NCI-H1048 (cell line): ENCODE data around the gene SMPD2.

Source experiments
- DNase-seq: peaks from one replicate; lab custom pipeline; 2025; lab: John Stamatoyannopoulos, UW

The SMPD2 gene, protein sequence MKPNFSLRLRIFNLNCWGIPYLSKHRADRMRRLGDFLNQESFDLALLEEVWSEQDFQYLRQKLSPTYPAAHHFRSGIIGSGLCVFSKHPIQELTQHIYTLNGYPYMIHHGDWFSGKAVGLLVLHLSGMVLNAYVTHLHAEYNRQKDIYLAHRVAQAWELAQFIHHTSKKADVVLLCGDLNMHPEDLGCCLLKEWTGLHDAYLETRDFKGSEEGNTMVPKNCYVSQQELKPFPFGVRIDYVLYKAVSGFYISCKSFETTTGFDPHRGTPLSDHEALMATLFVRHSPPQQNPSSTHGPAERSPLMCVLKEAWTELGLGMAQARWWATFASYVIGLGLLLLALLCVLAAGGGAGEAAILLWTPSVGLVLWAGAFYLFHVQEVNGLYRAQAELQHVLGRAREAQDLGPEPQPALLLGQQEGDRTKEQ

DNA sequence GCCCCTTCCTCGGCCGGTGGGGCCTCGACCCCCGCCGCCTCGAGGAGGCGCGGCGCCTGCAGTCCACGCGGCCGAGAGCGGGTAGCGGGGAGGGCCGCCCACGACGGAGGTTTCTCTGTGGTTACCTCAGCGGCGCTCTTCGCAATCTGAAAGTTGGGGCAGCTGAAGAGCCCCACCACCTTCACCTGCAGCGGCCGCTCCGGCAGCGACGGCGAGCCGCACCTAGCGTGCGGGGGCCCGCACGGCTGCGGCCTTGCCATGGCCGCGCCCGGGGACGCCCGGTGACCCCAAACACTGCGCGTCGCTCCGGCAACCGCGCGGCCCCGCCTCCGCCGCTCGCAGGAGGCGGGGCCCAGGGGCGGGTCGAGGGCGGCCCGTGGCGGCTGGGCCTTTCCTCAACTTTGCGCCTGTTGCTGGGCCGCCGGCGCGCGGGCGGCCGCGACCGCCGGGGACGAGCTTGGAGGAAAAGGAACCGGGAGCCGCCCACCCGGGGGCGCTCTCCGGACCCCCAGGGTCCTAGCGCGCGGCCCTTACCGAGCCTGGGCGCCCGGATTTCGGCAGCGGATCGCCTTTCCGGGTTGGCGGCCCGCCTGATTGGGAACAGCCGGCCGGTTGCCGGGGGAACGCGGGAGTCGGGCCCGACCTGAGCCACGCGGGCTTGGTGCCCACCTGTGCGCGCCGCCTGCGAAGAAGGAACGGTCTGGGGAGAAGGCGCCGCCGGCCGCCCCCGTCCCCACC, at the start of gene SMPD2, which contains the start of gene PPIL6:
Gene SMPD2 (plus strand): TSS at position 394 of the 738 bp plus-strand sequence. CDS start 398 bp downstream, outside the sequence.
Gene PPIL6 (minus strand): TSS at position 298 of the 738 bp plus-strand sequence. CDS start 38 bp downstream, at position 260.
- DNase-seq, result peak; percentile 65

GRCh38 chr6:109393157-109393885, 47.2 kb upstream of the SMPD2 start:
- DNase-seq, result no peak

GRCh38 chr6:109393886-109394281, 46.6 kb upstream of the SMPD2 start:
- no peak for DNase-seq

DNA sequence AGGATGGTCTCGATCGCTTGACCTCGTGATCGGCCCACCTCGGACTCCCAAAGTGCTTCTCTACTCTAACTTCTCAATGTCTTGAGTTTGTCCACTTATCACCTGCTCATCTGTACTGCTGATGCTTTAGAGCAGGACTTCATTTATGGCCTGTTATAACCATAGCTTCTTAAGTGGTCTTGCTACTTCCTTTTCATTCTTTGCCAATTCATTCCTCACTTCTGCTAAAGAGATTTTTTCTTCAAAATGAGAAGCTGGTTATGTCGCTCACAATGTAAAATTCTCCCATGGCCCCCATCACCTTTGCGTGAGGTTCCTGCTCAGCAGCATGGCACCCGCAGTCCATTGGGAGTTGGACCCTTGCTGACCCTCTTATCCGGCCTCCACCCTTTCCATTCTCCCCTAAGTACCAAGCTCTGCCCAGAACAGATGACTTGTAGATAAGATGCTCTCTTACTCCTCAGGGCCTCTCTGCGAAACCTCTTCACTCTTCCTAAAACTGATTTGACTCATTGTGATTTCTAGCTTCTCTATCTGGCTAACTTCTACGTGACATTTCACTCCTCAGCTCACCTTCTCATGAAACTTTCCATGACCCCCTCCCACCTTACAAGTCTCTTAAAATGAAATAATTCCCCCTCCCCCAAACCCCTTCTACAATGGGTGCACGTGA, 44.3 kb upstream of the SMPD2 start:
- DNase-seq, result no peak

- DNase-seq, result no peak
Measured at GRCh38 chr6:109397020-109397419, 43.5 kb upstream of the SMPD2 start.

GRCh38 chr6:109406196-109406595, 34.3 kb upstream of the SMPD2 start:
- no peak for DNase-seq

DNA sequence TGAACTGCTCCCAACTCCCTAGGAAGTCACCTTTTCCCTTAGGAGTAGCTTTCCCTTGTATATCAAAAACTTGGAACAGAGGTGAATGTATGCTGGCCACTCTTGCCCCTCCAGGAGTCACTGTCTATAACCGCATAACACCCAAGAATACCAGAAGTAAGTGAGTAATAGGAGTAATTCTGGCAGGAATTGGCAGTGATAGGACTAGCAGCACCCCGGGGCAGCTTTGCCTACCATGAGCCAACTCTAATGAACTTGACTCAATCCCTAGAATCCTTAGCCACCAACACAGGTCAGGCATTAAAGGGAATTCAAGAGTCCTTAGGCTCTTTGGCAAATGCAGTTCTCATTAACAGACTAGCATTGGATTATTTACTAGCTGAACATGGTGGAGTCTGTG, 29.5 kb upstream of the SMPD2 start:
- DNase-seq, result no peak

DNA sequence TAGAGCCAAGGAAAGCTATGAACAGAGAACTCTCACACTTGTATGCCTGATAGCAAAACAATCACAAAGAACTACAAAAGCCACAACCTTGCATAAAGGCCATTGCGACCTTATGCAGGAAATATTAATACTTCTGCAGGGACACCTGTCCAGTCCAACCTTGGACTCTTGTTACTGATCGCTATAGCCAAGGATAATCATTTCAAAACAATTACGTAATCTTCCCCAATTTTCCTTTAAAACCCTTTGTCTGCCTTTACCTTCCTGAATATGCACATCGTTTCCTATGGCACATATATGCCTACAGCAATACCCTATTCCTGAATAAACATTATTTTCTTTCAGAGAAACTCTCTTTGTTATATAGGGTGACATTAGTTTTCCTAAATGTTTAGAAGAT, 22.9 kb upstream of the SMPD2 start:
- no peak for DNase-seq

DNA sequence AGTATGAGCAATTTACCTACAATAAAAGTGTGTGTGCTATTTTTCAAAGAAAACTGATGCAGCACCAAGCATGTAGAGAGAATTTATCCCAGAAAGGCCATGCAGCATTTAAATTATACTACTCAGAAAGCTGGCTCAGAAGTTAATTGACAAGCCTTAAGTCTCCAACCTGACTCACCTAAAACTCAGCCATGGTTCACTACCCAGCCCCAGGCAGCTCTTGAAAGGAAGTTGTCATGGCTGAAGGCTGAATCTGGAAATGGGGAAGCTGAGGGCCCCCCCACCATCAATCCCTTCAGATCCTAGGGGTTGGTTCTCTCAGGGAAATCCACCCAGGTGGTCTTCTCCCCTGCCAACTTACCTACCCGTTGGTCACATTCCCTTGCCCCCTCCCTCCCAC, 19.8 kb upstream of the SMPD2 start:
- DNase-seq, result no peak

DNA sequence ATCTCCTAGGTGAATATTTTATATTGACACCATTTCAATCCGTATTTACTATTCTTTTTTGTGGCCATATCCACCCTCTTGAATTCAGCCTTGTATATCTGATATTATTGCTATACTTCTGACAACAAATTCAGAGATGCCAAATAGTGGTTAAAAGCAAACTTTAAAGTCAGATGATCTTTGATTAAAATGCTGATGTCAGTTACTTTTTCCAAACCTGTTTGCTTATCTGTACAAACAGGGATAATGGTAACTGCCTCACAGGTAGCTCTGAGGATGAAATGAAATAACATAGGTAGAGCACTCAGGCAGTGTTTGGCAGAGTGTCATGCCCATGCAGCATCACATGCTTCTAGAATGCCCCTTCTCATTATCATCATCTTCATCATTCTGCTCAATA, 19.3 kb upstream of the SMPD2 start:
- DNase-seq, result no peak

GRCh38 chr6:109424946-109425345, 15.6 kb upstream of the SMPD2 start:
- no peak for DNase-seq

GRCh38 chr6:109428889-109429477, 11.5 kb upstream of the SMPD2 start:
- no peak for DNase-seq

- DNase-seq, result no peak
Measured at GRCh38 chr6:109429496-109429895, 11.0 kb upstream of the SMPD2 start.

- no peak for DNase-seq
Measured at GRCh38 chr6:109434456-109434855, 6.1 kb upstream of the SMPD2 start.

DNA sequence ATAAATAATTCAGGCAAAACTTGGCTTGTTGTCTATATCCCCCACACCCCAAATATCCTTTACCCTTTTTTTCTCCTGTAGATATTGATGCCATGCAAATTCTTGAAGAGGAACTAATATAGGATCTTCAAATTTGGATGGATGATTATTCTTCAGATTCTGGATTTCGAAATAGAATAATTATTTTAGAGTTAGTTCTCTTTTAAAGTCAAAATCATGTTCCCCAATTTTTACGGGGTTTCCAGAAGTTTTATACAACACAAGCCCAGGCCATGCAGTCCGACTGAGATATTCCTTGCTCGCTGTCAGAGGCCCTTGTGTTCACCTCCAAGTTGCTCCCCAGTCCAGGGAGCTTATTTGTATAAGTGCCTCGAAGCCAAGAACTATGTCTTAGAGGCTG, 4.5 kb upstream of the SMPD2 start:
- no peak for DNase-seq

DNA sequence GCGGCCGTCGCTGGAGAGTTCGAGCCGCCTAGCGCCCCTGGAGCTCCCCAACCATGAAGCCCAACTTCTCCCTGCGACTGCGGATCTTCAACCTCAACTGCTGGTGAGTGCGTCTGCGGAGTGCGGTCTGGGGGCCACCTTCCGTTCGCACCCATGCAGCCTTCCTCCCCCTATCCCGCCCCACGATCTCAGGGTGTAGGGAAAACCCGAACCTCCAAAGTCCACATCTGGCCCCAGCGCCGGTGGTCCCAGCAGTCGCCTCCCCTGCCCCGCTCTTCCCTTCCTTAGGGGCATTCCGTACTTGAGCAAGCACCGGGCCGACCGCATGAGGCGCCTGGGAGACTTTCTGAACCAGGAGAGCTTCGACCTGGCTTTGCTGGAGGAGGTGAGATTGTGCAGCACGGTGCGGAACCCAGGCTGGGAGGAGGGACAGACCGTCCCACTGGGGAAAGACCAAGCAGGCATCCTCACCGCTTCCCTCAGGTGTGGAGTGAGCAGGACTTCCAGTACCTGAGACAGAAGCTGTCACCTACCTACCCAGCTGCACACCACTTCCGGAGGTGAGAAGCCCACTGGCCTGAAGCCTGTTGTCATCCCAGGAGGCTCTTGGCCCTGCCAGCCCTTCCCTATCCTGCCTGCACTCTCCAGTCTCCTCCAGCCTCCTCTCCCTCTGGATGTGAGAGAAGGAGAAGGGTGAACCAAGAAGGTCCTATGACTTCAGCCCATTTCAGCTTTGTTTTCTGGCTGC, 719 bp downstream of the SMPD2 start:
- DNase-seq, result no peak

GRCh38 chr6:109442393-109442924, 1.9 kb downstream of the SMPD2 start:
- no peak for DNase-seq

- no peak for DNase-seq
Measured at GRCh38 chr6:109443425-109443950, 3.0 kb downstream of the SMPD2 start.

DNA sequence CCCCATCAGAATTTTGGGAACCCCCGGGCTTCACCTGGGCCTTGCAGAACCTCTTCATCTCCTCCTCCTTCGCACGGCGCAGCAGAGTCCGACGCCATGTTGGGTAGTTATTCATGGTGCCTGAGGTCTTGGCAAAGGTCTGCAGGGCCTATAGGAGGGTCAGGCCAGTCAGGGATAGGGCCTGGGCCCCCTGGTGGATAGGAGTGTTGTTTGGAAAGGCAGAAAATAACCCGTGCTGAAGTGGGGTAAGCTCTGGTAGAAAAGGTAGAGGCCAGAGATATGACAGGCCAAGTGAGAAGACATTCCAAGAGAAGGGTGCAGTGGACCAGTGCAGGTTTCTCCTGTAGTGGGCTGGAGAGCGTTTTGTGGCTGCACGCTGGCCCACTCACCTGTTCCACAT, 4.9 kb downstream of the SMPD2 start:
- DNase-seq, result no peak

DNA sequence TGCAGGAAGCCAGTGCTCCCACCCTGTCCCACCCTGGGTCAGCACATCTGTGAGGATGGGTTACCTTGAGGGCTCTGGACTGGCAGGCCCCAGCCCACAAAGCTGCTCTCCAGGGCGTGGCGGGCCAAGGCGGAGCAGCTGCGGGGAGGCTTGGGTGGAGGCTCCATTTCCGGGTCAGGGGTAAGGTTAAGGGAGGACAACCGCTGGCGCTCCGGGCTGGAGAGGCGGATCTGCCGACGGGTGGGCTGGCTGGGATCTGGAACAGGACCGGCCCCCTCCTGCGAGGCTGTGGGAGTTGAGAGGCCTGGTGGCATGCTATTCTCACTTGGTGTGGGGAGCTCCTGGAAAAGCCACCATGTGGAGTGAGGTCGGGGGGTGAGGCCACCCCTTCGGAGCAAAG, 5.5 kb downstream of the SMPD2 start:
- DNase-seq, result no peak
